IMR-90 (cell line): Measurements from ENCODE around the gene MYH13. TPM values are rescaled to one million over a fixed set of nuclear protein-coding genes. Genes with fewer than 3 reads are reported as not detected.
A peak's percentile ranks its signal among the peaks of the same experiment; 100 is the strongest.

Experiments
- ATAC-seq: fragments of 200-7000 bp; cut with Tn5 transposase; 2 replicates; pipeline ENCODE4 v1.9.1; 2020; ENCODE audit warnings: low read depth, mild to moderate bottlenecking, moderate library complexity
- Bru-seq: library from RNA; stranded (reverse); fragments of 400-500 nt; gene quantifications from one replicate; lab custom pipeline; 2021; lab: Mats Ljungman, UMichigan
- BruChase-seq, 2 experiments: library from RNA; stranded (reverse); fragments of 400-500 nt; gene quantifications; one replicate each; lab custom pipeline; 2021; lab: Mats Ljungman, UMichigan
- BruUV-seq: library from RNA; stranded (reverse); fragments of 400-500 nt; replicated peaks from 2 replicates; lab custom pipeline; 2021; lab: Mats Ljungman, UMichigan
- CTCF ChIA-PET: fragments of 300-600 bp; formaldehyde crosslinking; extraction: SDS; loops from one replicate; lab custom pipeline; 2021; ENCODE audit warnings: antibody characterized with exemption; lab: Yijun Ruan, JAX
- POLR2A ChIA-PET: fragments of 300-600 bp; sonication (Branson Sonifier 250); formaldehyde crosslinking; loops from one replicate; lab custom pipeline; 2022; ENCODE audit warnings: antibody characterized with exemption; ENCODE audit not compliant: unreplicated experiment; lab: Charles Lee
- DNase-seq: peaks from one replicate; pipeline ENCODE4 v3.0.0; 2013
- H2AFZ ChIP-seq: replicated peaks from 2 replicates; pipeline ENCODE3; 2013; ENCODE audit warnings: low read length, mild to moderate bottlenecking; ENCODE audit not compliant: poor library complexity
- H2AK5ac ChIP-seq: 2 replicates; pipeline ENCODE4 v1.6.1; 2013; ENCODE audit warnings: low read depth, low read length, inconsistent platforms
- H2AK9ac ChIP-seq: replicated peaks from 2 replicates; pipeline ENCODE3; 2013; ENCODE audit warnings: mild to moderate bottlenecking, low read depth, low read length, moderate library complexity; ENCODE audit not compliant: poor library complexity
- H2BK120ac ChIP-seq: 2 replicates; pipeline ENCODE4 v1.6.1; 2013; ENCODE audit warnings: low read depth, low read length, inconsistent platforms
- H2BK15ac ChIP-seq: 3 replicates; pipeline ENCODE4 v1.6.1; 2013; ENCODE audit warnings: low read depth, low read length, inconsistent platforms
- H2BK20ac ChIP-seq: 2 replicates; pipeline ENCODE4 v1.6.1; 2013; ENCODE audit warnings: low read depth, mild to moderate bottlenecking, inconsistent platforms, low read length, moderate library complexity
- H2BK5ac ChIP-seq: 2 replicates; pipeline ENCODE4 v1.6.1; 2013; ENCODE audit warnings: mild to moderate bottlenecking, low read depth, low read length, inconsistent platforms; ENCODE audit not compliant: poor library complexity, severe bottlenecking
- H3K14ac ChIP-seq: replicated peaks from 2 replicates; pipeline ENCODE4 v1.6.1; 2013; ENCODE audit warnings: low read depth, low read length, inconsistent platforms
- H3K18ac ChIP-seq: 2 replicates; pipeline ENCODE4 v1.6.1; 2013; ENCODE audit warnings: low read depth, low read length, control low read depth
- H3K23ac ChIP-seq: 2 replicates; pipeline ENCODE4 v1.6.1; 2013; ENCODE audit warnings: low read depth, low read length, inconsistent platforms
- H3K27ac ChIP-seq: 2 replicates; pipeline ENCODE4 v1.5.1; 2013; ENCODE audit warnings: mild to moderate bottlenecking, control low read depth, low read length; ENCODE audit not compliant: insufficient read depth
- H3K27me3 ChIP-seq: 2 replicates; pipeline ENCODE4 v1.6.1; 2013; ENCODE audit warnings: low read length; ENCODE audit not compliant: control insufficient read depth, insufficient read depth
- H3K36me3 ChIP-seq: 2 replicates; pipeline ENCODE4 v1.6.1; 2013; ENCODE audit warnings: low read length, mixed read lengths; ENCODE audit not compliant: control insufficient read depth, insufficient read depth
- H3K4ac ChIP-seq: 2 replicates; pipeline ENCODE4 v1.6.1; 2013; ENCODE audit warnings: low read depth, low read length, inconsistent platforms
- H3K4me1 ChIP-seq: 2 replicates; pipeline ENCODE4 v1.6.1; 2013; ENCODE audit warnings: low read length, mixed read lengths; ENCODE audit not compliant: control insufficient read depth, insufficient read depth
- H3K4me2 ChIP-seq: 2 replicates; pipeline ENCODE4 v1.6.1; 2013; ENCODE audit warnings: low read depth, mild to moderate bottlenecking, control low read depth, low read length, moderate library complexity
- H3K4me3 ChIP-seq: 2 replicates; pipeline ENCODE4 v1.5.1; 2013; ENCODE audit warnings: low read depth, mild to moderate bottlenecking, control low read depth, low read length, moderate library complexity; ENCODE audit not compliant: insufficient read depth
- H3K56ac ChIP-seq: 2 replicates; pipeline ENCODE4 v1.6.1; 2013; ENCODE audit warnings: low read length, inconsistent platforms; ENCODE audit not compliant: insufficient read depth; ENCODE audit errors: extremely low read depth
- H3K79me1 ChIP-seq, 2 experiments: 2 replicates each; pipeline ENCODE4 v1.6.1; 2013; ENCODE audit warnings: low read length in 2 of 2, inconsistent platforms in 1 of 2, low read depth in 1 of 2
- H3K9ac ChIP-seq: 2 replicates; pipeline ENCODE4 v1.6.1; 2013; ENCODE audit warnings: low read depth, low read length, control low read depth
- H3K9me1 ChIP-seq: 2 replicates; pipeline ENCODE4 v1.6.1; 2013; ENCODE audit warnings: low read length, inconsistent platforms; ENCODE audit not compliant: insufficient read depth
- H3K9me3 ChIP-seq: 2 replicates; pipeline ENCODE4 v1.6.1; 2013; ENCODE audit warnings: low read length; ENCODE audit not compliant: control insufficient read depth, insufficient read depth
- H4K20me1 ChIP-seq: 2 replicates; pipeline ENCODE4 v1.6.1; 2013; ENCODE audit warnings: low read length, inconsistent platforms; ENCODE audit not compliant: insufficient read depth
- H4K5ac ChIP-seq: 2 replicates; pipeline ENCODE4 v1.6.1; 2013; ENCODE audit warnings: mild to moderate bottlenecking, low read depth, low read length, control low read depth
- H4K8ac ChIP-seq, 2 experiments: 2 replicates each; pipeline ENCODE4 v1.6.1; 2013; ENCODE audit warnings: low read depth in 2 of 2, low read length in 2 of 2, control low read depth in 1 of 2, inconsistent platforms in 1 of 2
- H4K91ac ChIP-seq: 2 replicates; pipeline ENCODE4 v1.6.1; 2013; ENCODE audit warnings: low read depth, low read length, inconsistent platforms; ENCODE audit not compliant: insufficient read depth
- BHLHE40 ChIP-seq: fragments of 150-350 bp; IDR thresholded peaks from 2 replicates; pipeline ENCODE4 v1.6.1; 2016; ENCODE audit warnings: mild to moderate bottlenecking, low read depth, low read length
- CEBPB ChIP-seq: IDR thresholded peaks from 2 replicates; pipeline ENCODE4 v1.6.1; 2012; ENCODE audit warnings: low read depth, low read length, improper control_type of control experiment
- ELK1 ChIP-seq: fragments of 150-350 bp; IDR thresholded peaks from 2 replicates; pipeline ENCODE4 v1.6.1; 2016; ENCODE audit warnings: low read depth, mild to moderate bottlenecking, low read length, moderate library complexity, borderline replicate concordance
- FOS ChIP-seq: fragments of 150-350 bp; IDR thresholded peaks from 2 replicates; pipeline ENCODE4 v1.6.1; 2016; ENCODE audit warnings: low read depth, low read length
- MAFK ChIP-seq: IDR thresholded peaks from 2 replicates; pipeline ENCODE4 v1.6.1; 2012; ENCODE audit warnings: low read depth, low read length, improper control_type of control experiment
- MAZ ChIP-seq: IDR thresholded peaks from 2 replicates; pipeline ENCODE4 v1.6.1; 2012; ENCODE audit warnings: low read depth, mild to moderate bottlenecking, low read length, improper control_type of control experiment, moderate library complexity, borderline replicate concordance
- MXI1 ChIP-seq: IDR thresholded peaks from 2 replicates; pipeline ENCODE4 v1.6.1; 2012; ENCODE audit warnings: low read depth, mild to moderate bottlenecking, low read length, moderate library complexity, borderline replicate concordance
- NFE2L2 ChIP-seq: fragments of 150-350 bp; IDR thresholded peaks from 2 replicates; pipeline ENCODE4 v1.6.1; 2016; ENCODE audit warnings: low read depth, mild to moderate bottlenecking, low read length
- POLR2A ChIP-seq: IDR thresholded peaks from 2 replicates; pipeline ENCODE4 v1.6.1; 2012; ENCODE audit warnings: mild to moderate bottlenecking, low read depth, low read length
- RAD21 ChIP-seq: IDR thresholded peaks from 2 replicates; pipeline ENCODE4 v1.6.1; 2012; ENCODE audit warnings: low read length, improper control_type of control experiment
- RCOR1 ChIP-seq: IDR thresholded peaks from 2 replicates; pipeline ENCODE4 v1.6.1; 2012; ENCODE audit warnings: mild to moderate bottlenecking, low read length, improper control_type of control experiment; ENCODE audit not compliant: insufficient replicate concordance
- RFX5 ChIP-seq: IDR thresholded peaks from 2 replicates; pipeline ENCODE4 v1.8.0; 2012; ENCODE audit warnings: low read depth, mild to moderate bottlenecking, low read length, moderate library complexity
- SMC3 ChIP-seq: fragments of 150-350 bp; IDR thresholded peaks from 2 replicates; pipeline ENCODE4 v1.6.1; 2016; ENCODE audit warnings: low read depth, mild to moderate bottlenecking, antibody characterized with exemption, low read length, moderate library complexity
- USF2 ChIP-seq: fragments of 150-350 bp; IDR thresholded peaks from 2 replicates; pipeline ENCODE4 v1.6.1; 2017; ENCODE audit warnings: mild to moderate bottlenecking, antibody characterized with exemption, low read length, low read depth
- WGBS, 2 experiments: methylation state at CpG; one replicate each; pipeline versions ENCODE4 v1.1.5 to v1.1.7; 2013; ENCODE audit warnings: missing lambda C conversion rate in 2 of 2; ENCODE audit not compliant: insufficient read length in 1 of 2; ENCODE audit errors: extremely low coverage in 2 of 2; 5-methylcytosine and 5-hydroxymethylcytosine counted together
- dilution Hi-C: fragments of 300-500 bp; cut with HindIII; formaldehyde crosslinking; loops from one replicate; pipeline ENCODE4 v1.14.3; 2018; ENCODE audit warnings: low sequenced_read_pairs; ENCODE audit not compliant: unreplicated experiment
- in situ Hi-C: fragments of 300-500 bp; cut with MboI; formaldehyde crosslinking; loops from 3 replicates; pipeline ENCODE4 v1.14.3; 2019; ENCODE audit warnings: low sequenced_read_pairs, inconsistent platforms, mixed read lengths
- intact Hi-C: fragments of 100-400 bp; cut with micrococcal nuclease; formaldehyde crosslinking; loops from 2 replicates; pipeline ENCODE4 v1.10.0; 2022
- long read RNA-seq: library from polyadenylated mRNA; unstranded; transcript quantifications from one replicate; pipeline ENCODE4 v2.0.0, GENCODE V29; 2021; ENCODE audit not compliant: unreplicated experiment
- polyA plus RNA-seq, 3 experiments: library from polyadenylated mRNA; depleted of rRNA; stranded (reverse); fragments of >200 nt; gene quantifications; 2 replicates each; pipeline ENCODE4 v1.2.3, GENCODE V29; 2012; ENCODE audit warnings: low replicate concordance in 1 of 3
- total RNA-seq: library from RNA; depleted of rRNA; stranded (reverse); fragments of >200 nt; gene quantifications from 2 replicates; pipeline ENCODE4 v1.2.3, GENCODE V29; 2012; rRNA removed
- TF ChIP-seq, protein P1 (sequence below): conservative IDR thresholded peaks from 2 replicates; pipeline ENCODE4 v1.5.1; 2012; ENCODE audit warnings: mild to moderate bottlenecking, low read depth, low read length, improper control_type of control experiment

The MYH13 gene
- total RNA-seq (not detected in 2 replicates), polyA plus RNA-seq (2012; rRNA removed) (not detected in 2 replicates), Bru-seq, nascent RNA (percentile 1 among the genes with signal in this experiment), BruChase-seq, experiment 1, labeled RNA remaining after a 6-hour chase (not detected), BruChase-seq, experiment 2, labeled RNA remaining after a 2-hour chase (percentile 1 among the genes with signal in this experiment)
- not detected in 2 replicates for polyA plus RNA-seq (2012; cell fraction: cytosol; rRNA removed)
- not detected in 2 replicates for polyA plus RNA-seq (2012; cell fraction: nucleus; rRNA removed; ENCODE audit: low replicate concordance)
- long read RNA-seq, result 0 reads

DNA sequence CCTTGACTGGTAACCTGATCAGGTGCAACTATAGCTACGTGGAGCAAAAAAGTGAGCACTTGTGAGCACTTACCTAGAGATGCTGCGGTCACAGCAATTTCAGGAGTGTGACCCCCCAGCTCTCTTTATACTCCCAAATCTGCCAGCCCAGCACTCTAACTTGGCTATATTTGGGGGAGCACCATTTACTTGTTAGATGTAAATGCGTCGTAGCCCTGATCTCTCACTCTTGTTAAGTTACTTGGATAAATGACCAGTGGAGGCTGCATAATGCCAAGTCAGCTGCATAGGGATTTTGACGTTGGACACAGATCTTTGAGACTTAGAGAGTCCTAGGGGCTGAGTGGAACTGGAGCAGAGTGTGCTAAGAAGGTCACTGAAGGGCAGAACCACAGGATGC lies at the start of gene MYH13:
TSS of gene MYH13 (minus strand) at position 101 of the 400 bp plus-strand sequence. CDS start 8,476 bp downstream, outside the sequence.
- H4K91ac ChIP-seq, result no peak within 1 kb of the TSS
- H3K9me1 ChIP-seq, result no peaks in the 10 kb centered on the region
- no peak for DNase-seq
- no peak within 1 kb of the TSS for H3K23ac ChIP-seq
- H4K5ac ChIP-seq, result no peak within 1 kb of the TSS
- no peak within 1 kb of the TSS for H2BK20ac ChIP-seq
- H3K27ac ChIP-seq, result no peak within 1 kb of the TSS
- no peak within 1 kb of the TSS for H3K4me3 ChIP-seq
- H2BK5ac ChIP-seq, result no peak within 1 kb of the TSS
- WGBS, 2 experiments, result 68% methylated on average over 3 of the region's 5 CpGs; no CpG with 5 or more reads in 1 of the 2 experiments
- intact Hi-C loops, result no loop called here
- no peaks in the 10 kb centered on the region; the same call in 1 of the 2 replicates for H3K9me3 ChIP-seq
- H4K8ac ChIP-seq, result no peak within 1 kb of the TSS
- H2BK120ac ChIP-seq, result no peak within 1 kb of the TSS
- no peak within 1 kb of the TSS for H2BK15ac ChIP-seq
- H3K56ac ChIP-seq, result no peak within 1 kb of the TSS
- peaks cover 1% of the 10 kb centered on the region; the same call in 1 of the 2 replicates for H3K4me1 ChIP-seq
- no TSS peak for BruUV-seq
- H2AFZ ChIP-seq, result no peak within 1 kb of the TSS
- in situ Hi-C loops, result no loop called here
- no peak within 1 kb of the TSS for H3K18ac ChIP-seq
- no peak within 1 kb of the TSS for H3K4ac ChIP-seq
- no peak within 1 kb of the TSS for H2AK5ac ChIP-seq
- dilution Hi-C loops, result no loop called here
- no peak for TF ChIP-seq MAFK
- no peak for TF ChIP-seq RFX5
- no peak for TF ChIP-seq CEBPB
- TF ChIP-seq MXI1, result no peak
- TF ChIP-seq, protein P1, sequence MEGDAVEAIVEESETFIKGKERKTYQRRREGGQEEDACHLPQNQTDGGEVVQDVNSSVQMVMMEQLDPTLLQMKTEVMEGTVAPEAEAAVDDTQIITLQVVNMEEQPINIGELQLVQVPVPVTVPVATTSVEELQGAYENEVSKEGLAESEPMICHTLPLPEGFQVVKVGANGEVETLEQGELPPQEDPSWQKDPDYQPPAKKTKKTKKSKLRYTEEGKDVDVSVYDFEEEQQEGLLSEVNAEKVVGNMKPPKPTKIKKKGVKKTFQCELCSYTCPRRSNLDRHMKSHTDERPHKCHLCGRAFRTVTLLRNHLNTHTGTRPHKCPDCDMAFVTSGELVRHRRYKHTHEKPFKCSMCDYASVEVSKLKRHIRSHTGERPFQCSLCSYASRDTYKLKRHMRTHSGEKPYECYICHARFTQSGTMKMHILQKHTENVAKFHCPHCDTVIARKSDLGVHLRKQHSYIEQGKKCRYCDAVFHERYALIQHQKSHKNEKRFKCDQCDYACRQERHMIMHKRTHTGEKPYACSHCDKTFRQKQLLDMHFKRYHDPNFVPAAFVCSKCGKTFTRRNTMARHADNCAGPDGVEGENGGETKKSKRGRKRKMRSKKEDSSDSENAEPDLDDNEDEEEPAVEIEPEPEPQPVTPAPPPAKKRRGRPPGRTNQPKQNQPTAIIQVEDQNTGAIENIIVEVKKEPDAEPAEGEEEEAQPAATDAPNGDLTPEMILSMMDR, result no peak
- TF ChIP-seq POLR2A, result no peak
- TF ChIP-seq SMC3, result no peak
- no peak for TF ChIP-seq RCOR1
- TF ChIP-seq ELK1, result no peak
- no peak for TF ChIP-seq RAD21
- TF ChIP-seq NFE2L2, result no peak
- TF ChIP-seq FOS, result no peak
- no peak for TF ChIP-seq BHLHE40
- no peak for TF ChIP-seq USF2
- TF ChIP-seq MAZ, result no peak
- no peaks in the 10 kb centered on the region for H3K27me3 ChIP-seq
- no peaks in the 10 kb centered on the region for H3K79me1 ChIP-seq
- H3K36me3 ChIP-seq, result no peaks in the 10 kb centered on the region
- ChIA-PET CTCF (no interaction called here), POLR2A (no interaction called here)
- H2AK9ac ChIP-seq, result no peak within 1 kb of the TSS
- H3K4me2 ChIP-seq, result no peak within 1 kb of the TSS
- H3K14ac ChIP-seq, result no peak within 1 kb of the TSS
- no peak within 1 kb of the TSS for H3K9ac ChIP-seq
- H4K20me1 ChIP-seq, result no peaks in the 10 kb centered on the region
- no peak for ATAC-seq
